Measurements from ENCODE around the gene NPM3.

The NPM3 gene

GRCh38 chr10:101782811-101783735 lies at the start of gene NPM3:
Gene NPM3 (minus strand): TSS chr10:101783446. CDS start chr10:101783390, 56 bp downstream.
- DNase-seq (ENCODE audit: low read depth), result peak; percentile 16
- in situ Hi-C loops (cut with HindIII; ENCODE audit: low sequenced_read_pairs), result loop anchor here (5.0 kb wide), 1 partner anchor 34 kb away; the partner anchor contains the start of gene OGA
- H3K4me3 ChIP-seq (ENCODE audit: low read depth, low read length), result peak within 1 kb of the TSS; percentile 90
- TF ChIP-seq, protein P1, sequence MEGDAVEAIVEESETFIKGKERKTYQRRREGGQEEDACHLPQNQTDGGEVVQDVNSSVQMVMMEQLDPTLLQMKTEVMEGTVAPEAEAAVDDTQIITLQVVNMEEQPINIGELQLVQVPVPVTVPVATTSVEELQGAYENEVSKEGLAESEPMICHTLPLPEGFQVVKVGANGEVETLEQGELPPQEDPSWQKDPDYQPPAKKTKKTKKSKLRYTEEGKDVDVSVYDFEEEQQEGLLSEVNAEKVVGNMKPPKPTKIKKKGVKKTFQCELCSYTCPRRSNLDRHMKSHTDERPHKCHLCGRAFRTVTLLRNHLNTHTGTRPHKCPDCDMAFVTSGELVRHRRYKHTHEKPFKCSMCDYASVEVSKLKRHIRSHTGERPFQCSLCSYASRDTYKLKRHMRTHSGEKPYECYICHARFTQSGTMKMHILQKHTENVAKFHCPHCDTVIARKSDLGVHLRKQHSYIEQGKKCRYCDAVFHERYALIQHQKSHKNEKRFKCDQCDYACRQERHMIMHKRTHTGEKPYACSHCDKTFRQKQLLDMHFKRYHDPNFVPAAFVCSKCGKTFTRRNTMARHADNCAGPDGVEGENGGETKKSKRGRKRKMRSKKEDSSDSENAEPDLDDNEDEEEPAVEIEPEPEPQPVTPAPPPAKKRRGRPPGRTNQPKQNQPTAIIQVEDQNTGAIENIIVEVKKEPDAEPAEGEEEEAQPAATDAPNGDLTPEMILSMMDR (IDR thresholded peaks at IDR 0.05; ENCODE audit: low read depth, low read length, missing control alignments), result no peak

DNA sequence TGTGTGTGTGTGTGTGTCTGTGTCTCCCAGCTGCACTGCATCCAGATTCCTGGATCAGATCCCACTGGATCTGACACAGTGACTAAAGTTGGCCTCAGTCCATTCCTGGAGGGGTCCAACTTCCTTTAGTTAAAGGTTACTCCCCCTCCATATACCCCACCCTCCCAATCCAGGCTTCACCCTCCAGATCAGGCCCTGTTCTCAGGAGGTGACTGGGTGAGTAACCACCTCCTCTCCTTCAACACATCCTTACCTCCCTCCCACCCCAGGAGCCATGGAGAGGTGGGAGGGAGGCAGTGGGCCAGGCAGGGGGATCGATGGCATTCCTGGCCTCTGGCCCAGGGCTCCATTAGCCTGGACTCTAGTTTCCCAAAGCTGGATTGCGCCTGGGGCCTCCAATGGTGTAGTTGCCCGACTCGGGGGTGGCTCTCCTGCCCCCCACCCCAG lies 49.1 kb upstream of the NPM3 start:
- in situ Hi-C loops (cut with HindIII; ENCODE audit: low sequenced_read_pairs), result no loop called here
- TF ChIP-seq, protein P1 (IDR thresholded peaks at IDR 0.05; ENCODE audit: low read depth, low read length, missing control alignments), result no peak
- no peak for DNase-seq (ENCODE audit: low read depth)
- H3K4me3 ChIP-seq (ENCODE audit: low read depth, low read length), result no peak overlapping the region

DNA sequence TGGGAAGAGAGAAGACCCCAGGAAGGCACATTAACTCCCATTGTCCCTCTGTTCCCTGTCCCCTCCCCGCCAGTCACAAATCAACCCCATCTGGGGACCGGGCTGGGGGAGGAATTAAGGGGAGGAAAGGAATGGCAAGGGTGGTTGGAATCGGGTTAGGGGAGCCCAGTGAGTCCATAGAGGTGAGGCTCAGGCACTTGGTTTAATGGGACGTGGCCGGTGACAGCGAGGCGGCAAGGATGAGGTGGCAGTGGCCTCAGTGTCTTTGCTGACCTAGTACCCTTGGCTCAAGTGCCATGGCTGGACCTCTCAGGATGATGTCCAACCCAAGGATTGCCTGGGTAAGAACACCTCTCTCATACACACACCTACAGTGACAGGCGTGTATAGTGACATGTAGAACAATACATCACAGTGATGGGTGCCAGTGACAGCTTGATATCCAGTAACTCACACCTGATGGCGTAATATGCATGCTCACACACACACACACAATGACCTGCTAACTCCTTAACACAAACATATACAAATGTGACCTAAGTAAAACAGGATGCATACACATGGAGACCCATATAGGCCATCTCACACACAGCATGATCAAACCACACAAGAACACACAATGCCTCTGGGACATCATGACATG lies 48.0 kb upstream of the NPM3 start:
- H3K4me3 ChIP-seq (ENCODE audit: low read depth, low read length), result peak overlapping the region; percentile 49
- no peak for DNase-seq (ENCODE audit: low read depth)
- in situ Hi-C loops (cut with HindIII; ENCODE audit: low sequenced_read_pairs), result no loop called here
- TF ChIP-seq, protein P1 (IDR thresholded peaks at IDR 0.05; ENCODE audit: low read depth, low read length, missing control alignments), result no peak

DNA sequence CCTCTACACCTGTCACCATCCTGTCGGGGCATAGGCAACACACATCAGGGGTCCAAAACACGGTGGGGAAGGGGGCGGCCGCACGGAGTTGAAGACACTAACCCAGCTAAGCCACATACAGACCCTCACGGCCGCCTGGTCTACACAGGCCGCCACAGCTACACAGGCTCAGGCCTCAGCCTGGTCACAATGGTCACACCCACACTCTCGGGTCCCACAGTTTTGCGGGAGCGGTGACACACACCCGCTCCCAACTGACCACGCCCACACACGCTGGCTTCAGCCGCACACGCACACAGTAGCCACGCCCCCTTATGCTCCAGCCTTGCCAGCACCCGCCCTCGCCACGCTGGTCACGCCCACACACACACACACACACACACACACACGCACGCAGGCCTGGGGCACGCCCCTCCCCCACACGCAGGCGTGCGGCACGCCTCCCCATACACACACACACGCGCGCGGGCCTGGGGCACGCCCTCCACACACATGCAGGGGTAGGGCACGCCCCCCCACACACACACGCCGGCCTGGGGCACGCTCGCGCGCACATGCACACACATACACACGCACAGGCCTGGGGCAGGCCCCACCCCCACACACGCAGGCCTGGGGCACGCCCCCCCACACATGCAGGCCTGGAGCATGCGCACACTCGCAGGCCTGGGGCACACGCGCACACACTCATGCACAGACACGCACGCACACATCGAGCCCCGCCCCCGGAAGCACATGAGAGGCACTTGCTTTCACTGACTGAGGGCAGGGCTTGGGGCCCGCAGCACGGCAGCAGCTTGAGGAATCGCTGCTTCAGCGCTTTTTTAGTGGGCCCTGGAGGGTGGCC lies 47.3 kb upstream of the NPM3 start:
- TF ChIP-seq, protein P1 (IDR thresholded peaks at IDR 0.05; ENCODE audit: low read depth, low read length, missing control alignments), result no peak
- peak; percentile 51 for DNase-seq (ENCODE audit: low read depth)
- peak overlapping the region; percentile 49 for H3K4me3 ChIP-seq (ENCODE audit: low read depth, low read length)
- in situ Hi-C loops (cut with HindIII; ENCODE audit: low sequenced_read_pairs), result no loop called here

GRCh38 chr10:101829561-101830315 lies 46.5 kb upstream of the NPM3 start:
- in situ Hi-C loops (cut with HindIII; ENCODE audit: low sequenced_read_pairs), result no loop called here
- no peak for DNase-seq (ENCODE audit: low read depth)
- peak overlapping the region; percentile 49 for H3K4me3 ChIP-seq (ENCODE audit: low read depth, low read length)
- TF ChIP-seq, protein P1 (IDR thresholded peaks at IDR 0.05; ENCODE audit: low read depth, low read length, missing control alignments), result no peak
